HG03571 (cell line): ENCODE results near the gene POU3F1.

Experiments
- ATAC-seq: cut with Tn5 transposase; IDR thresholded peaks from one replicate; pipeline ENCODE4 v1.9.1; 2021; ENCODE audit not compliant: unreplicated experiment

POU3F1 gene

GRCh38 chr1:38046333-38046883 is at the start of gene POU3F1:
TSS of gene POU3F1 (minus strand) at chr1:38046793. CDS start at chr1:38046743, 50 bp downstream.
- ATAC-seq: peak; percentile 3

GRCh38 chr1:38095454-38095931 is 48.9 kb upstream of the POU3F1 start:
- no peak for ATAC-seq

GRCh38 chr1:38094711-38095290 is 48.2 kb upstream of the POU3F1 start:
- no peak for ATAC-seq

DNA sequence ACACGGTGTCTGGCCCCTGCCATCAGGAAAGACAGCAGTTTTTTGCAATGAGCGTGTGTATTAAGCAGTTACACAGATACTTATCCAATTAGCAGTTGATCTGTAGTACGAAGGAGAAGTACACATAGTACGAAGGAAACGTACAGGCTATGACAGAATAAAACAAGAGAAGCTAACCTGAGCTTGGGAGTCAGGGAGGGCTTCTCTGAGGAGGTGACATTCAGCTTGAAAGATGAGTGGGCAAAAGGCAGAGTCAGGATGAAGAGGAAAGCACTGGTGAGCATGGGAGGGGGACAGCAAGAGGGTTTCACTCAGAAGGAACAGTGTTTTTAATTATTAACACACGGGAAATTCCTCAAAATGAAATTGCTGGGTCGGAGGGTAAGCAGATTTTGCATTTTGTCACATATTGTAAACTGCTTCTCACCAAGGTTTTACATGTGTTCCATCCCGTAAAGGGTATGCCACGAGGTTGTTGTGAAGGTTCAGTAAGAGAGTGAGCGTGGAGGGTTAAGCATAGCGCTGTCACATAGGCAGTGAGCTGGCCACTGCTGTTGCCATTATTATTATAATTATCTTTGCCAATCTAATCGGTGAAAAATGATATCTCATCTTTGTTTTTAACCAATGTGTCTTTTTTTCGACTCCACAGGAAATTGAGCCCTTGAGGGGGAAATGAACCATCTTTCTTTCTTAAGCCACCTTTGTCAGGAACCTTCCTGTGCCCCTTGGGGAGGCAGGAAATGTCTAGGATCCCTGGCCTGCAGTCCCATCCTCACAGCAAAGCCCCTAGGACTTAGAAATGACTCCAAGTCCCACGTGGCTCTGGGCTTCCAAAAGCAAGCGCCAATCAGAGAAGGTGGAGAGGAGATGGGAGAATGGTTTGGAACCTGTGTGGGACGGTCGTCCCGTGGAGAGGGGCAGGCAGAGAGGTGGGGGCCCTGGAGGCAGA is 47.3 kb upstream of the POU3F1 start:
- ATAC-seq: no peak

- ATAC-seq: no peak
Observed at GRCh38 chr1:38092256-38092655, 45.7 kb upstream of the POU3F1 start.

DNA sequence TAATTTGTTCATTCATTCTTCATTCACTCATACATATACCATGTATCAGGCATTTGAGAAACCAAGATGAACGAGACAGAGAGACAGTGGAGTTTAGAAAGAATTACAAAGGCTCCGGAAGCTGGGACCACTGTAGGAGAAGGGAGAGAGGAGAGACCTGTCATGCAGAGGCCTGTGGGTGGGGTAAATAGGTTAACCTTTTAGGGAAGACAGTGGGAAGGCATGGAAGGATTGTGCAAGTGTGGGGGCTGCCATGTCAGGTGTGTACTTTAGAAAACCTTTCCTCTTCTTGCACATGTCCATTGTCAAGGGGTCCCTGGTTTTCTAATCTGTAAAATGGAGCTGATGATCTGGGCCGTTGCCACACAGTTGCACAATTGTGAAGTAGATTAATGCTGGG is 44.2 kb upstream of the POU3F1 start:
- no peak for ATAC-seq

- ATAC-seq: no peak
Observed at GRCh38 chr1:38089712-38090360, 43.2 kb upstream of the POU3F1 start.

- no peak for ATAC-seq
Observed at GRCh38 chr1:38088791-38089190, 42.2 kb upstream of the POU3F1 start.

DNA sequence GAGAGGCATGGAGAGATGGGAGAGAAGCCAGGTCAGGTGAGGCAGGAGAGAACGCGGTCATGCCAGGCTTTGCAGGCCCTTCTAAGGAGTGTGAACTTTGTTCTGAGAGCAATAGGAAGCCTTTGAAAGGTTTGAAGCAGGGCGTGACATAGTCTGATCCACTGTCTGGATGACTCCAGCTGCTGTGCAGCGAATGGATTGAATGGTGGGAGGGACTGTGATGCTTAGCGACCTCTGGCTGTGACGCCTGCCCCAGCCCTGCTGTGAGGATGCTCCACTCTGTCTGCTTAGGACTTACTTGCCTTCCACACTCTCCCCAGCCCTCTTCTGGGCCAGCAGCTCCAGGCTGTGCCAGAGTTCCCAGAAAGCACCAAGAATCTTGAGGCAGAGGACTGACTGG is 41.8 kb upstream of the POU3F1 start:
- no peak for ATAC-seq

DNA sequence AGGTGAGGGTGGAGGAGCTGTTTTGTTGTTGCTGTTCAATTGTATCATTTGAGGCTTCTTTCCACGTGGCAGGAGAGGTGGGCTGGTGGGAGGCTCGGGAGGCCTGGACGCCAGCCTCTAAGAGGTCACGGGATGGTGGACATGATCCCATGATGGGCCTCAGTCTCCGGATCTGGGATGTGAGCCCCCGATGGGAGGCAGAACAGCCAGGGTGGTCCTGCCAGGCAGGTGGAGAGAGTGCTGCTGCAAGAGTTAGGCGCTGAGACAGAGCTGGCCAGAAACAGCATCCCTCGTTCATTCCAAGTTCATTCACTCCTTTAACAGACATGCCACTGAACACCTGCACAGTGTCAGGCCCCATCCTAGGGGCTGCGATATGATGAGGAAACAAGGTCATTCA is 41.1 kb upstream of the POU3F1 start:
- no peak for ATAC-seq

DNA sequence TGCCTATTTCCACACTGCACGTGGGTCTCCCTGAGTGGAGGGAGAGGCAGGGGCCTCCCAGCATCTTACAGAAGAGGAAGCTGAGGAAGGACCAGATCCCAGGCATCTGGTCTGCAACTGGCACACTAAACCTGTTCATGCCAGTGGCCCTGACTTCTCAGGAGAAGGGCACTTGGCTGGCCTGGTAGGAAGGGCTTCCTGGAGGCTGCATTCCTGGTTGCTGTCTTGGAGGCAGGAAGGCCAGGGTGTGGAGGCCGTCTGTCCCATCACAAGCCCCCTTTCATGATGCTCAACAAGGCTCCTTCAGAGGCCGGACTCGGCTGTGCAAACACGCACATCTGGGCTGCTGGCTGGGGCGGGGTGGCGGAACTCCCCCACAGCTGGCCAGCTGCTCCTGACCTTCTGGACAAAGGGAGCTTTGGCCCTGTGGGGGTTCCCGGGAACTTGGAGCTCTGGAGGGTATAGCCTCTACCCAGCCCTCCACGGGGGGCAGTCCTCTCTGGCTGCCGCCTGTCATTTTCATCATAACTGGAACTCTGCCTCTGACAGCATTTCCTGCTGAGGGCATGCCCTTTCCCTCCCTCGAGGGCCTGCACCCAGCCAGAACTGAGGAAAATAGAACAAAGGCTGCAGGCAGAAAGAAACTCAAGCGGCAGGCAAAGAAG is 39.2 kb upstream of the POU3F1 start:
- ATAC-seq: no peak

GRCh38 chr1:38084700-38085099 is 38.1 kb upstream of the POU3F1 start:
- no peak for ATAC-seq

DNA sequence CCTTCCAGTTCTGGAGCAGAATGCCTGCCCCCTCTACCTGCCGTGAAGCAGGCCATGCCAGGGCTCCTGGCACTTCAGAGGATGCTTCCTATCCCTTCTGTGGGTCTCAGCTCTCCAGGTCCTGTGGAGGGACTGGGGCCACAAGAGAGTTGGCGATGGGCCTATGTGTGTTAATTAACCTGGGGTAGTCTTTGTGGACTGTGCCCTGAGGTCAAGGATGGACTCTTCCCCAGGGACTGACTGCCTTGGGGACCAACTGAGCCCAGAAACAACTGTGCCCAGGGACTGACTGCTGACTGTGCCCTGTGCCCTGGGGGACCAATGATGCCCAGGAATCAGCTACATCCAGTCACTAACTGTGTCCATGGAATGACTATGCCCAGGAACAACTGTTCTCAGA is 37.5 kb upstream of the POU3F1 start:
- ATAC-seq: no peak

DNA sequence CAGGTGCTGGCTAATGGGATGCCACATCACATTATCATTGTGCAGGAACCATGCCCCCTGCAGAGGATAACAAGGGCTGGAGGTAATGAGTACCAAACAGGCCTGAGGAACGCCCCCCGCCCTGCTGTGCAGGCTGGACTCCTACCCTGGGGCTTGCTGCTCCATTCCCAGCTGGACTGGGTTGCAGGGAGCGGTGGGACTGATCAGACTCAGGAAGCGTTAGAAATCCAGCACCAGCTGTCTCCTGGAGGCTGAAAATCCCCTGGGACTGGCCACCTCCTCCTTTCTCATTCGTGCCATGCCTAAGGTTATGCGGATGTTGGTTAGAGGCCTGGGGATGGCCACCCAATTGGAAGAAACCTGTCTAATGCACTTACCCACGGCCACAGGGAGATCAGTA is 36.9 kb upstream of the POU3F1 start:
- ATAC-seq: no peak

DNA sequence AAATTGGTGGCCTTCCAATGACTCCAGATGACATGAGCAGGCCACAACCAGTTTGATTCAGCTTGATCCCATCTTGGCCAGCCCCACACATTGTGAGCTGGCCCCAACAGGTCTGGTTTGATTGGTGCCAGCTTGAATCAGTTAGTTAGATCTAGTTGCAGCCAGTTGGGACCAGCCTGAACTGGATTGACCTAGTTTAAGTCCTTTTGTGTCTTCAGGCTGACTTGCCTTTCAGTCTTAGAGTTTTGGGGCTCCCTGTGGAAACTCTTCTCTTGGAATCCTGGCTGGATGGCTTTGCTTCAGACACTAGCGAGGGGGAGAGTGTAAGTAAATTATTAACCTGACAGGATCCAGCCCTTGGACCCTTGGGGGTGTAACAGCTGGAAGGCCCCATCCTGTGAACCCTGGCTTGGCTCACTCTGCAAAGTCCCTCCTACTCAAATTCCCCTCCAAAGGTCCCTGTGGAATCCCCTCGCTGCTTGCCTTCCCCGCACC is 36.2 kb upstream of the POU3F1 start:
- ATAC-seq: no peak

DNA sequence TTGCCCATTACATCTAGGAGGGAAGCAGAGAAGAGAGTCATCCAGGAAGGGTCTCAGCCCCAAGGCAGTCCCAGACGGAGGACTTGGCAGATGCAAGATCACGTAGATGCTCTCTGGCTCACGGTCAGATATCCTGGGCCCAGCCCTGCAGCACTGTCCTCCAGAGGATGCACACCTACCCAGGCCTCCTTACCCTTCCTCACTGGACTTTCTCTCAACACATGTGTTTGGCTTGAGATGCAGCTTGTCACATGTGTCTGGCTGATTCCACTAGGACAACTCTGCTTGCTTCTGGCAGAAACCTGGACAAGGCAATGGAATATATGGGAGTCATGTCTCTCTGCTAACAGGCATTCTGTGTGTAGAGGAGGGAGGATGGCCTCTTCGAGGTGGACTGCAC is 32.4 kb upstream of the POU3F1 start:
- no peak for ATAC-seq

DNA sequence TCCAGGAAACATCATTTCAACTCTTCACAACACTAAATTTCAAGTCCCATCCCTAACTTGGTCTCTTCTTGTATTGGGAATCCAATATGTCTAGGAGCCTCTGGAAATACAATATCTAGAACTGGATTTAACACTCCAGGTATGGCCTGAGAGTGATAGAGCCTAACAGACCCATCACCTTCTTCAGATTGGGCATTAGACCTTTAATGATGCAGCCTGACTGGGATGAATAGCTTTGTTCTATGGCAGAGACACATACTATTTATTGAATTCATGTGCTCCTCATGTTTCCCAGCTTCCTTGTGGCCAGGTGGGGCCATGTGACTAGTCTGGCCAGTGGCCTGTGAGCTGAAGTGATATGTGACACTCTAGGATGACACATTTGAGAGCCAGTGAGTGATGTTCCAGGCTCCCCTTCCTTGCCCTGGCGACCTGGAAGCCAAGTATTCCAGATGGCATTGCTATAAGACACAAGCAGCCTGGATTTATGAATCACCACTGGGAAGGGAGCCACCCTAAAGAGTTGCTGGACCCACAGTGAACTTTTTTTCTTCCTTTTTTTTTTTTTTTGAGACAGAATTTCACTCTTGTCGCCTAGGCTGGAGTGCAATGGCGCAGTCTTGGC is 31.0 kb upstream of the POU3F1 start:
- ATAC-seq: no peak

DNA sequence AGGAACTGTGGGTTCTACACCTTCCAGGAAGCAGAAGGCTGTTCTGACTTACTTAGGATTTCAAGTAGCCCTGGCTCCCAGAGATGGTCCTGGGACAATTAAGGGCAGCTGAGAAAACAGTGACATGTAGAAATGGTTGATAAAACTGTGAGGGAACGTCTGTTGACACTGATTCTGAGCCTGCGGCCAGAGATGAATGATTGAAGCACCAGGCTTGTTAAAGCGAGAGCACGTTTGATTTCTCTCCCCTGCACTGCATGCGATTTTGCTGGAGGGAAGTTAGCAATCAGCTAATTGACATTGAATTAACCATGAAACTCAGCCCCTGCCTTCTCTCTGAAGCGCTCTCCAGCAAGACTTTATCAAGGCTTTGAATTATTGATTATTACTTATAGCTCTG is 29.9 kb upstream of the POU3F1 start:
- no peak for ATAC-seq

- ATAC-seq: no peak
Observed at GRCh38 chr1:38076038-38076437, 29.4 kb upstream of the POU3F1 start.

DNA sequence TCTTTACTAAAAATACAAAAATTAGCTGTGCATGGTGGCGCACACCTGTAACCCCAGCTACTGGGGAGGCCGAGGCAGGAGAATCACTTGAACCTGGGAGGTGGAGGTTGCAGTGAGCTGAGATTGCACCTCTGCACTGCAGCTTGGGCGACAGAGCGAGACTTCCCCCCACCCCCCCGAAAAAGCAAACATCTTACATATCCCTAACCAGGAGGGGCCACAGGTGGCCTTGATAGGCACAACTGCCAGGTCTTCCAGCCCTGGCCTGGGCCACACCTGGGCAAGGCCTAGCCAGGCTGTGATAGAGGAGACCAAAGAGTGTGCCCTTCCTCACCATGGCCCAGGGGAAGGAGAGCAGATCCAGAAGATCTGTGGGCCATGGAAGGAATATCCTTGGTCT is 28.6 kb upstream of the POU3F1 start:
- ATAC-seq: no peak
